ENCODE measurements around the gene PLA2G4A. TPM values are rescaled to one million over a fixed set of nuclear protein-coding genes. Genes with fewer than 3 reads are reported as not detected.

PLA2G4A gene
- total and polyA plus RNA-seq, 2 donors (not counting 1 experiment from before 2014, with no cell fraction given) = 0.15 TPM; not detected in 1

DNA sequence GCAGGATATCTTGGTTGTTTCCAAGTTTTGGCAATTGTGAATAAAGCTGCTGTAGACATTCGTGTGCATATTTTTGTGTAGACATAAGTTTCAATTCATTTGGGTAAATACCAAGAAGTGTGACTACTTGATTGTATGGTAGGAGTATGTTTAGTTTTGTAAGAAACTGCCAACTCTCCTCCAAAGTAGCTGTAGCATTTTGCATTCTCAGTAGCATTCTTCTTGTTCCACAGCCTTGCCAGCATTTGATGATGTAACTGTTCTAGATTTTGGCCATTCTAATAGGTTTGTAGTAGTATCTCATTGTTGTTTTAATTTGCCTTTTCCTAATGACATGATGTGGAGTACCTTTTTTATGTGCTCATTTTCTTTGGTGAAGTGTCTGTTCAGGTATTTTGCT lies 38.6 kb upstream of the PLA2G4A start:
- no peaks in the 10 kb centered on the region for H3K79me2 ChIP-seq (ENCODE audit: control insufficient read depth, insufficient read depth, low read length)
- no peak overlapping the region for H3K4me2 ChIP-seq (replicated peaks; ENCODE audit: low read depth, low read length, poor library complexity, severe bottlenecking)
- H3K4me3 ChIP-seq (ENCODE audit: control extremely low read depth in 1 of 5, extremely low read depth in 1 of 5, insufficient read depth in 1 of 5, low read depth in 2 of 5, low read length in 4 of 5) = no peak overlapping the region
- ATAC-seq (ENCODE audit: low read depth) (no peak), DNase-seq (no peak)
- Mint-ChIP-seq H3K27me3 (no peaks in the 10 kb centered on the region), H3K4me3 (no peak overlapping the region), H3K9me3 (ENCODE audit: insufficient read depth) (no peaks in the 10 kb centered on the region), H3K4me1 (no peaks in the 10 kb centered on the region), H3K27ac (no peak overlapping the region)
- no peak for TF ChIP-seq EZH2 (IDR thresholded peaks at IDR 0.05; ENCODE audit: borderline replicate concordance, insufficient read depth, low read depth, low read length, poor library complexity, severe bottlenecking)
- TF ChIP-seq, protein P1, sequence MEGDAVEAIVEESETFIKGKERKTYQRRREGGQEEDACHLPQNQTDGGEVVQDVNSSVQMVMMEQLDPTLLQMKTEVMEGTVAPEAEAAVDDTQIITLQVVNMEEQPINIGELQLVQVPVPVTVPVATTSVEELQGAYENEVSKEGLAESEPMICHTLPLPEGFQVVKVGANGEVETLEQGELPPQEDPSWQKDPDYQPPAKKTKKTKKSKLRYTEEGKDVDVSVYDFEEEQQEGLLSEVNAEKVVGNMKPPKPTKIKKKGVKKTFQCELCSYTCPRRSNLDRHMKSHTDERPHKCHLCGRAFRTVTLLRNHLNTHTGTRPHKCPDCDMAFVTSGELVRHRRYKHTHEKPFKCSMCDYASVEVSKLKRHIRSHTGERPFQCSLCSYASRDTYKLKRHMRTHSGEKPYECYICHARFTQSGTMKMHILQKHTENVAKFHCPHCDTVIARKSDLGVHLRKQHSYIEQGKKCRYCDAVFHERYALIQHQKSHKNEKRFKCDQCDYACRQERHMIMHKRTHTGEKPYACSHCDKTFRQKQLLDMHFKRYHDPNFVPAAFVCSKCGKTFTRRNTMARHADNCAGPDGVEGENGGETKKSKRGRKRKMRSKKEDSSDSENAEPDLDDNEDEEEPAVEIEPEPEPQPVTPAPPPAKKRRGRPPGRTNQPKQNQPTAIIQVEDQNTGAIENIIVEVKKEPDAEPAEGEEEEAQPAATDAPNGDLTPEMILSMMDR (IDR thresholded peaks at IDR 0.05) = no peak
- CTCF ChIA-PET = no interaction called here
- WGBS (ENCODE audit: insufficient coverage) = no CpG with 5 or more reads among the region's 1 CpG
- no peaks in the 10 kb centered on the region for H3K27me3 ChIP-seq (replicated peaks in 1 of 4; ENCODE audit: control extremely low read depth in 1 of 4, control insufficient read depth in 3 of 4, insufficient read depth in 4 of 4, low read length in 3 of 4)
- H3K27ac ChIP-seq (ENCODE audit: low read length in 2 of 2) = no peak overlapping the region
- intact Hi-C loops (cut with micrococcal nuclease) = no loop called here
- no peak overlapping the region for H3K9ac ChIP-seq (ENCODE audit: low read length)
- H3K4me1 ChIP-seq (ENCODE audit: control insufficient read depth in 2 of 2, insufficient read depth in 2 of 2, low read length in 2 of 2) = no peaks in the 10 kb centered on the region
- POLR2A ChIA-PET = no interaction called here
- H3K36me3 ChIP-seq (replicated peaks in 1 of 2; ENCODE audit: control extremely low read depth in 1 of 2, control insufficient read depth in 1 of 2, extremely low read depth in 1 of 2, insufficient read depth in 2 of 2, low read length in 1 of 2) = no peaks in the 10 kb centered on the region
- no peaks in the 10 kb centered on the region for H4K20me1 ChIP-seq (ENCODE audit: control insufficient read depth, insufficient read depth, low read length, poor library complexity, severe bottlenecking)
- no peak overlapping the region for H2AFZ ChIP-seq (ENCODE audit: insufficient read depth, low read depth, low read length, poor library complexity, severe bottlenecking)
- H3K9me3 ChIP-seq (ENCODE audit: control extremely low read depth in 1 of 3, control insufficient read depth in 2 of 3, insufficient read depth in 1 of 3, low read length in 2 of 3) = no peaks in the 10 kb centered on the region

DNA sequence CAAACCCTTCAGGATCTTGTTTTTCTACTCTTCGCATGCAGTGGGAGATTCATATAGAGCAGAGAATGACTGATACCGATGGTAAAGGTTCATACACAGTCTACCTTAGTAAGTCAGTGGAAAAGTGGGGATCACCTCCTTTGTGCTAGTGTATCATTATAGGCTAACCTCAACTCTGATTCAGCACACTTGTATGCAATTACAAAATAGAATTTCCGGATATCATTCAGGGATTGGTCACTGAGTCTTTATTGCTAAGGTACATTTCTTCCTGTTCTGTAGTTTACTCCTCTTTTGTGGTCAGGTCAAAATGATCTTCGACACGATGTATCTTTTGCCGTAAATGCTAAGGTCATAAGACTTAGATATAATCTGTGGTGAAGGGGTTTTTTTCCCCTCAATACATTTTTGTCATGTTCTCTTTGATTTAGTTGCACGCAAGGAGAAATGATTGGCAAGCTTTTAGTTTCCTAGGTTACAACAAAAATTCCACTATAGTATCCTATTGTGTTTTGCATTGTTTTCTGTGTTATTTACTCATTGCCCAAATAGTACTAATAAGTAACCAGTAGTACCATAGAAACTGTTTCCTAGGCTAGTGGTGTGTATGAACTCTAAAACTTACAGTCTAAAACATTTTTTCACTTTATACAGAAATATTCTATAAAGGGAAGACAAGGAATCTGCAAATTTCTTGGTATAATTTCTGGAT lies 35.7 kb upstream of the PLA2G4A start:
- Mint-ChIP-seq H3K27ac (no peak overlapping the region), H3K9me3 (ENCODE audit: insufficient read depth) (no peaks in the 10 kb centered on the region), H3K4me3 (no peak overlapping the region), H3K27me3 (no peaks in the 10 kb centered on the region), H3K4me1 (no peaks in the 10 kb centered on the region)
- ChIA-PET POLR2A (no interaction called here), CTCF (no interaction called here)
- Histone ChIP-seq H3K27me3 (replicated peaks in 1 of 4; ENCODE audit: control extremely low read depth in 1 of 4, control insufficient read depth in 3 of 4, insufficient read depth in 4 of 4, low read length in 3 of 4) (no peaks in the 10 kb centered on the region), H3K4me2 (replicated peaks; ENCODE audit: low read depth, low read length, poor library complexity, severe bottlenecking) (no peak overlapping the region), H3K27ac (ENCODE audit: low read length in 2 of 2) (no peak overlapping the region), H3K36me3 (replicated peaks in 1 of 2; ENCODE audit: control extremely low read depth in 1 of 2, control insufficient read depth in 1 of 2, extremely low read depth in 1 of 2, insufficient read depth in 2 of 2, low read length in 1 of 2) (no peaks in the 10 kb centered on the region), H4K20me1 (ENCODE audit: control insufficient read depth, insufficient read depth, low read length, poor library complexity, severe bottlenecking) (no peaks in the 10 kb centered on the region), H3K9ac (ENCODE audit: low read length) (no peak overlapping the region), H2AFZ (ENCODE audit: insufficient read depth, low read depth, low read length, poor library complexity, severe bottlenecking) (no peak overlapping the region), H3K4me1 (ENCODE audit: control insufficient read depth in 2 of 2, insufficient read depth in 2 of 2, low read length in 2 of 2) (no peaks in the 10 kb centered on the region), H3K4me3 (ENCODE audit: control extremely low read depth in 1 of 5, extremely low read depth in 1 of 5, insufficient read depth in 1 of 5, low read depth in 2 of 5, low read length in 4 of 5) (no peak overlapping the region), H3K9me3 (ENCODE audit: control extremely low read depth in 1 of 3, control insufficient read depth in 2 of 3, insufficient read depth in 1 of 3, low read length in 2 of 3) (peaks cover 0 to 3% (median 0%) of the 10 kb centered on the region in 3 donors), H3K79me2 (ENCODE audit: control insufficient read depth, insufficient read depth, low read length) (no peaks in the 10 kb centered on the region)
- intact Hi-C loops (cut with micrococcal nuclease) = no loop called here
- DNase-seq (no peak), ATAC-seq (ENCODE audit: low read depth) (no peak)
- 100% methylated on average over 1 of the region's 7 CpGs for whole genome bisulfite sequencing (ENCODE audit: insufficient coverage)
- no peak for TF ChIP-seq EZH2 (IDR thresholded peaks at IDR 0.05; ENCODE audit: borderline replicate concordance, insufficient read depth, low read depth, low read length, poor library complexity, severe bottlenecking)
- TF ChIP-seq, protein P1 (IDR thresholded peaks at IDR 0.05) = no peak

Data from B cell (primary cell).